COLO668 (cell line): Measurements from ENCODE around the gene ERP27.

Experiments used
- DNase-seq: peaks from one replicate; lab custom pipeline; 2025; ENCODE audit not compliant: unreplicated experiment; lab: John Stamatoyannopoulos, UW

The ERP27 gene

DNA sequence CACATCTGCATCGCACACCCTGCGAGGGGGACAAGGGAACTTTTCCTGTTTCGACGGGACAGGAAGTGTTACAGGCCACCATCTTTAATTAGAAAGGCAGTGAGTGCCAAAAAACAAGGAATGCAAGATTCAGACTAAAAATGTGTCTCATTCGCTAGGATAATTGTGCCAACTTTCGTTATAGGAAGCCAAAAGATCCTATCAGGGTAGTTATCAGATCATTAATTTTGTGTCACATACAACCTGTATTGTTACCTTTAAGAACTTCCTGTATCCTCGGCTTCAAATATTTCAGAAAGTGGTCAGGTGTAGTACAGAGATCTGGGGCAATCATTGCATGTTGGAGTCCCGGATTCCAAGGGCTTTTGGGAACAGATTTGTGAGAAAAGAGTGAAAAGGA lies 33.5 kb downstream of the ERP27 start:
- no peak for DNase-seq

DNA sequence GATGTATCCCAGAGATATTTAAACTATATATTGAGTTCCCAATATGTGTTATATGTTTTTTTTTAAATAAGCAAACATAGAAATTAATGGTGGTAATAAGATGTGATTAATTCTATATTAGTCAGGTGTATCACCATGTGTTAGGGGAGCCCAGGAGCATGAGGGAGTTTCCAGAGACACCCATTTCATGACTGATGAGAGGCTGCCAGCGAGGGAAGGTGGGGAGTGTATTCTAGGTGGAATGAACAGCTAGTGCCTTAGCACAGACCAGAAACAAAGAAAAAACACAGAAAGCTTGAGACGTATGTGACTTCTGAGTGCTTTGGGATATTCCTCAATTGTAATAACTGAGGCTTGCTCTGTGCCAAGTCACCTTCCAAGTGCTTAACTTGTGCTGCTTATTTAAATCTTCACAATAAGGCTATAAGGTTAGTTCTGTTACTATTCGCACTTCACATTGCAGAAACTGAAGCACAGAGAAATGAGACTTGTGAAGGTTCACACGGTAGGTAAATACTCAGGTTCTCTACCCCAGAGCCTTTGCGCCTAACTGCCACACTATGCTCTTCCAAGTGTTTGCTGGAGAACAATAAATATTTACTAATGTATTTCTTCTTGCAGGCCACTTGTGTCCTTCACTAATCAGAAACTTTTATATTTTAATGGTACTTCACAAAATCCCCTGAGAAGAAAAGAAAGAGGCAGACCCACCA lies 34.8 kb downstream of the ERP27 start:
- no peak for DNase-seq

GRCh38 chr12:14902465-14902864 lies 35.9 kb downstream of the ERP27 start:
- no peak for DNase-seq

GRCh38 chr12:14901228-14901562 lies 37.1 kb downstream of the ERP27 start:
- DNase-seq: no peak

DNA sequence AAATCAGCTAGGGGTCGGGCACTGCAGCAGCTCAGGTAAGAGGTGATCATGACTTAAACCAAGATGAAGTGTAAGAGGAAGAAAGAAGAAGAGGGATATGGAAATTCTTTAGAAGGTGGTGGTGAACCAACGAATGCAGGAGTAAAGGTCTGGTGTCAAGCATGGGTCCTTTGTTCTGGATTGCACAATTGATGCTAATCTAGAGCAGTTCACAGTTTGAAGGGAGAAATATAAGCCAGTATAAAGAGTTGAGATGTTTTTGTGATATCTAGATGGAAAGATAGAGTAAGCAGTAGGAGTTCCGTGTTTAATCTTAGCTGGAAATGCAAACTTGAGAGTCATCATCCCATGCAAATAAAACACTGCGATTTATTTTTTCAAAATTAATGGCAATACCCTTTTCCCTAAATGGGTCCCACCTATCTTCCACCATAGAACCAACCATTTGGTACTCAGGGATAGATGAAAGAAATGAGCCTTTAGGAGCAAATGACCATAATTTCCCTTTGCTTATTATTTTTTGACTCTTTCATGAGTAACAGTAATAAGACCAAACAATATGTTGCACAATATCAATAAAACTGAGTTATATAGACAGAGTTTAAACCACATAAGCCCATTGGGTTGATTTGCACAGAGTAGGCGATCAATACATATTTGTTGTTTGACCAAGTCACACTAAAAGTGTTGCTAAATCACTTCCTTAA lies 37.7 kb downstream of the ERP27 start:
- DNase-seq: no peak

- no peak for DNase-seq
Observed at GRCh38 chr12:14896521-14897169, 41.7 kb downstream of the ERP27 start.

- DNase-seq: no peak
Observed at GRCh38 chr12:14893506-14894250, 44.7 kb downstream of the ERP27 start.

- DNase-seq: no peak
Observed at GRCh38 chr12:14892726-14893505, 45.4 kb downstream of the ERP27 start.

- DNase-seq: no peak
Observed at GRCh38 chr12:14890701-14891100, 47.6 kb downstream of the ERP27 start.

- DNase-seq: peak; percentile 18
Observed at GRCh38 chr12:14886271-14886670, 52.1 kb downstream of the ERP27 start.

- DNase-seq: no peak
Observed at GRCh38 chr12:14885718-14886221, 52.6 kb downstream of the ERP27 start, which contains the start of gene MGP. MGP (minus strand) TSS chr12:14885854; CDS start chr12:14885791, 63 bp downstream.

DNA sequence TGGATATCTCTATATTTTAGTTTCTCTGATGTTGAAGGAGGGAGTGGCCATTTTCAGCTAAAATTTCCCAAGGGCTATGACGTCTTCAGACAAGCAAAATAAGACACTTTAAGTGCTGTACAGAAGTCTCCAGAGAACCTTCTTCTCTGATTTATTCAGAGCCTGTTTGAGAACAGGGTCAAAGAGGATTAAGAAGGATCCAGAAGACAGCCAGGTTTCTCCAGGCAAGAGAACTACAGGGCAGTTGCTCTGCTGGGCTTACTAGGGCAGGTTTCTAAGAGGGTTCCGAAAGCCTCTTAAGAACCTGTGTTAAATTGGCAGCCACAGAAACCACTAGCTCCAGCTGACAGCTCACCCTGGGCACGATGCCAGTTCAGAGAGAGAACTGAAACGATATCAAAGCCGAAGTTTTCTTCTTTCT lies 53.9 kb downstream of the ERP27 start:
- DNase-seq: peak; percentile 5

DNA sequence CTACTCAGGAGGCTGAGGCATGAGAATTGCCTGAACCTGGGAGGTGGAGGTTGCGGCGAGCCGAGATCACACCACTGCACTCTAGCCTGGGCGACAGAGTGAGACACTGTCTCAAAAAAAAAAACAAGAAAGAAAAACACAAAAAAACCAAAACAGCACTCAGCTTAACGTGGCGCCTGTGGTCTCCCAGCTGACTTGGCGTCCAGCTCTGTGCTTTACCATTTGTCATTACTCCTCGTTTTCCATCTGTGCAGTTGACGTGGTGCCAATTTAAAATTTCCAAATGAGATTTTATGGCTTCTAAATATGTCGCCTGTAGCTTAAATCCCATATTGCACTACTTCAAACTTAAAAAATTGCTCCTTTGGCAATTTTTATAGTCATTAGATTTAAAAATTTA lies 54.7 kb downstream of the ERP27 start:
- no peak for DNase-seq

DNA sequence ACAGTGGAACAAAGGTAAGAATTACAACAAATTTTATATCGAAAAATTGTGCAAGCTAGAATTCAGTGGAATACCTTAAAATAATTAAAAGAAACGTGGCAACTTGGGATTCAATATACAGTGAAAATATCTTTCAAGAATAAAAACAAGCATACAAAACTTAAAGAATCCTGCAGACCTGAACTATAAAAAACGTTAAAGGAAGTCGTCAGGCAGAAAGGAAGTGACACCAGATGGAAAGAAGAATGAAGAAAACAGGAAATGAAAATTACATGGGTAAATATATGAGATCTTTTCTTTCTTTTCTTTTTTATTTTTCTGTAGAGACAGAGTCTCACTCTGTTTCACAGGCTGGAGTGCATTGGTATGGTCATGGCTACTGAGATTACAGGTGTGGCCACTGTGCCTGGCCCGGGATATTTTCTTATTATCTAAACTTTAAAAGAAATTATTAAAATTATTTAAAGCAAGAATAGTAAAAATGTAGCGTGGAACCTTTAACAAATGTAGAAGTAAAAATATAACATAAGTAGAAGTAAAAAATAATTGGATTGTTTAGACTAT lies 57.4 kb downstream of the ERP27 start:
- no peak for DNase-seq

- no peak for DNase-seq
Observed at GRCh38 chr12:14879222-14879933, 59.0 kb downstream of the ERP27 start.

DNA sequence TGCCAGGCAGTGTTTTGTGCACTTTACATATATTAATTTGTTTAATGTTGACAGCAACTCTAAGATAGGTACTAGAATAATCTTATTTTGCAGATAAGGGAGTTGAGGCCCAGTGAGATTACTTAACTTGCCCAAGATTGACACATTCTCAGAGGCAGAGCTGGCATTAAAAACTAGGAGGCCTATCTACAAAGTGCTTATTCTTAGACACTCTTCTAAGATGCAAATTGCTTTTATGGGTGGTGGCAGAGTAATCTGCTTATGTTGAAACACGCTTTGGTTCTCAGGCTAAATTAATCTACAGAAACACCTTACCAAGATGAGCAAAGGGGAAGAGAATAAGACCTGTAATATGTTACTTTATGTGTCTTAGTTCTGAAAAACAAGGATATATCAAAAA lies 59.8 kb downstream of the ERP27 start:
- no peak for DNase-seq

GRCh38 chr12:14876833-14877232 lies 61.5 kb downstream of the ERP27 start:
- DNase-seq: no peak

DNA sequence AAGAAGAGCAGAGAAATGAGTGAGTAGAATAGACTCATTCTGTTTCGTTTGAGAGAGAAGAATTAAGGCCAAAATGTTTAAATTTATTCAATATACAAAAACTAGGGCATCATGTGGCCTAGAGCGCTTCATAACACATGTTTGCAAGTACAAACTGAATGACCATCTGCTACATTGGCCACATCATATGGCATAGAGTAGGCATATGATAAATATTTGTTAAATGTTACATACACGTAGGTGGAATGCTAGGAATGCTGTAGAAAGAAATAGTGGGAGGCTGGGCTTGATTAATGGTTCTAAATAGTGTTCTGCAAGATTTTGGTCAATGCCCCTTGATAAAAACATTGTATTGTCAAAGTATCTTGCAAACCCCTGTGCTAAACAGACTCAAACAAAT lies 63.5 kb downstream of the ERP27 start:
- DNase-seq: no peak

DNA sequence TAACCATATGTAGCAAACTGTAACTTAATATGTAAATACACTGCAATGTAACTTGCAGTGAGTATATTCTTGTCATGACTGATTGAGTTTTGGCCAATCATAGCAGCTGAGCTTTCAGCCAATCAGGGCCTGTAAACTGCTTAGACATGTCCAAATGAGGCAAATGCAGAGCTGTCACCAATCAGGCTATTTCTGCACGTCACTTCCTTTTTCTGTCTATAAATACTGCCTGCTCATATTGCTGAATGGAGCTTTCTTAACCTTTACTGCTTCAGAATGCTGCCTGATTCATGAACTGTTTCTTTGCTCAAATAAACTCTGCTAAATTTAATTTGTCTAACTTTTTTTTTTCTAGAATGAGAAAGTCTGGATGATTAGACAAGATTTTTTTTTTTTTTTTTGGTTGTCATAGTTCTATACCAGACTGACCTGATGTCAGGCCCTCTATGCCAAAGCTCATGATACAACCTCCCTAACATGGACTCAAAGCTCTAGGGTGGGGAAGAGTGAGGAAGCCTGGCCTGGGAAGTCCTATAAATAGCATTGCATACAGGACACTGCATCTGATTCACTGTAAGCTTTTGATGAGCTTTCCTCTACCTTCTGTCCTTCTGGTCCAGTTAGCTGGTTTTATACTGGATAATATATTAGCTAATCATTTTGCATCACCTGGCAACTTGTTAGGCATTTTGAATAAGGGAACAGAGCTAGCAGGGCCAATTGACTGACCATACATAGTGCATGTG lies 64.7 kb downstream of the ERP27 start:
- no peak for DNase-seq
